Adrenal gland (tissue), 12 donors: ENCODE results near the gene RRP15. TPM values are rescaled to one million over a fixed set of nuclear protein-coding genes. Genes with fewer than 3 reads are reported as not detected.

Experiments used
- DNase-seq, 7 donors: peaks; one replicate each; pipeline ENCODE4 v3.0.0-alpha.2; 2019 to 2020
- H3K27ac ChIP-seq, 5 donors: fragments of 200-600 bp; sonication (generic) in 4 of 5; 1 replicate in 3 of 5; 2 replicates in 2 of 5; pipeline versions ENCODE4 v1.5.1 to v1.8.0; 2016 to 2020; ENCODE audit warnings: mild to moderate bottlenecking in 1 of 5
- H3K27me3 ChIP-seq: fragments of 200-600 bp; 2 replicates; pipeline ENCODE4 v1.8.0; 2021
- H3K36me3 ChIP-seq, 2 donors: fragments of 200-600 bp; replicated peaks in 1 of 2; 1 replicate in 1 of 2; 2 replicates in 1 of 2; pipeline versions ENCODE4 v1.5.1 to v1.8.0; 2018 to 2022
- H3K4me1 ChIP-seq, 2 donors: fragments of 200-600 bp; replicated peaks in 1 of 2; 1 replicate in 1 of 2; 2 replicates in 1 of 2; pipeline versions ENCODE4 v1.5.1 to v1.8.0; 2018 to 2021
- H3K4me3 ChIP-seq, 4 donors: fragments of 200-600 bp; sonication (generic) in 3 of 4; one replicate each; pipeline ENCODE4 v1.5.1; 2016 to 2018
- H3K9me3 ChIP-seq, 3 donors: fragments of 200-600 bp; sonication (generic) in 1 of 3; replicated peaks in 1 of 3; 1 replicate in 2 of 3; 2 replicates in 1 of 3; pipeline versions ENCODE4 v1.5.1 to v1.8.0; 2016 to 2021
- POLR2A ChIP-seq, 2 donors: fragments of 450-650 bp; IDR thresholded peaks; one replicate each; pipeline ENCODE4 v1.6.1; 2017; ENCODE audit warnings: antibody characterized with exemption in 2 of 2, mild to moderate bottlenecking in 2 of 2, moderate library complexity in 1 of 2
- WGBS, 4 donors: extraction: QIAGEN DNeasy Blood & Tissue Kit in 2 of 4; methylation state at CpG; one replicate each; pipeline versions ENCODE4 v1.1.5 to v1.1.7; 2013 to 2017; 5-methylcytosine and 5-hydroxymethylcytosine counted together
- intact Hi-C, 2 donors: fragments of 100-400 bp; cut with DNase I; formaldehyde crosslinking; loops; one replicate each; pipeline versions ENCODE4 v1.14.1 to v1.15.0; 2022 to 2023
- polyA plus RNA-seq, 3 donors: library from polyadenylated mRNA; stranded (reverse); fragments of 200-250 nt in 2 of 3; fragments of 350-450 nt in 1 of 3; fragmentation: Illumina TruSeq in 1 of 3; extraction: RNeasy Lipid Tissue Mini Kit (QIAGEN cat#74804) in 1 of 3; gene quantifications; one replicate each; pipeline ENCODE4 v1.2.3, GENCODE V29; 2013 to 2014
- total RNA-seq, 9 donors: library from RNA; depleted of rRNA in 4 of 9; stranded (reverse); fragments of >200 nt in 4 of 9; fragments of 120-200 nt in 1 of 9; fragmentation: NEBNext Ultra II Directional in 1 of 9; extraction: Animal tissue kit (Norgen Biotek cat#: 25700) in 1 of 9; gene quantifications; one replicate each; pipeline versions ENCODE4 v1.1.0 to v1.2.4, GENCODE V29; 2013 to 2023
- TF ChIP-seq, protein P1 (sequence below), 6 experiments: fragments of 450-650 bp in 4 of 6; fragments of 200-600 bp in 2 of 6; sonication (generic) in 1 of 6; IDR thresholded peaks; 1 replicate in 5 of 6; 2 replicates in 1 of 6; pipeline versions ENCODE4 v1.5.1 to v1.8.0; 2016 to 2021; ENCODE audit warnings: antibody characterized with exemption in 6 of 6, mild to moderate bottlenecking in 2 of 6, moderate library complexity in 1 of 6
- donor health status: healthy with polysubstance abuse.
- donor health status: Bipolar disorder and iron deficiency.
- donor health status: DM: yes; HTN: yes; CAD: no.
- donor health status: DM: no; HTN: no; CAD: no.
- donor health status: DM: no; HTN: no; CAD: no.
- donor health status: DM: yes; HTN: yes; CAD: no.

RRP15 gene
- total and polyA plus RNA-seq, 12 donors, result 1.3 to 24.0 (median 11.1) TPM

DNA sequence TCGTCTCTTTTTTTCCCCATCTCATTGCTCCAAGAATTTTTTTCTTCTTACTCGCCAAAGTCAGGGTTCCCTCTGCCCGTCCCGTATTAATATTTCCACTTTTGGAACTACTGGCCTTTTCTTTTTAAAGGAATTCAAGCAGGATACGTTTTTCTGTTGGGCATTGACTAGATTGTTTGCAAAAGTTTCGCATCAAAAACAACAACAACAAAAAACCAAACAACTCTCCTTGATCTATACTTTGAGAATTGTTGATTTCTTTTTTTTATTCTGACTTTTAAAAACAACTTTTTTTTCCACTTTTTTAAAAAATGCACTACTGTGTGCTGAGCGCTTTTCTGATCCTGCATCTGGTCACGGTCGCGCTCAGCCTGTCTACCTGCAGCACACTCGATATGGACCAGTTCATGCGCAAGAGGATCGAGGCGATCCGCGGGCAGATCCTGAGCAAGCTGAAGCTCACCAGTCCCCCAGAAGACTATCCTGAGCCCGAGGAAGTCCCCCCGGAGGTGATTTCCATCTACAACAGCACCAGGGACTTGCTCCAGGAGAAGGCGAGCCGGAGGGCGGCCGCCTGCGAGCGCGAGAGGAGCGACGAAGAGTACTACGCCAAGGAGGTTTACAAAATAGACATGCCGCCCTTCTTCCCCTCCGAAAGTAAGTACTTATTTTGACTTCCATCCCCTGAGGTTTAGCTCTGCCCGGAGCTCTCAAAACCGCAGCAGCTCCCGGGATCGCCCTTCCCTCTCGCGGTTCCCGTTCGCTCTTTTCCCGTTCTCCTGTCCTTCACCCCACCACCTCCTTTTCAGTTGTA is 61.5 kb downstream of the RRP15 start:
- TF ChIP-seq, protein P1, sequence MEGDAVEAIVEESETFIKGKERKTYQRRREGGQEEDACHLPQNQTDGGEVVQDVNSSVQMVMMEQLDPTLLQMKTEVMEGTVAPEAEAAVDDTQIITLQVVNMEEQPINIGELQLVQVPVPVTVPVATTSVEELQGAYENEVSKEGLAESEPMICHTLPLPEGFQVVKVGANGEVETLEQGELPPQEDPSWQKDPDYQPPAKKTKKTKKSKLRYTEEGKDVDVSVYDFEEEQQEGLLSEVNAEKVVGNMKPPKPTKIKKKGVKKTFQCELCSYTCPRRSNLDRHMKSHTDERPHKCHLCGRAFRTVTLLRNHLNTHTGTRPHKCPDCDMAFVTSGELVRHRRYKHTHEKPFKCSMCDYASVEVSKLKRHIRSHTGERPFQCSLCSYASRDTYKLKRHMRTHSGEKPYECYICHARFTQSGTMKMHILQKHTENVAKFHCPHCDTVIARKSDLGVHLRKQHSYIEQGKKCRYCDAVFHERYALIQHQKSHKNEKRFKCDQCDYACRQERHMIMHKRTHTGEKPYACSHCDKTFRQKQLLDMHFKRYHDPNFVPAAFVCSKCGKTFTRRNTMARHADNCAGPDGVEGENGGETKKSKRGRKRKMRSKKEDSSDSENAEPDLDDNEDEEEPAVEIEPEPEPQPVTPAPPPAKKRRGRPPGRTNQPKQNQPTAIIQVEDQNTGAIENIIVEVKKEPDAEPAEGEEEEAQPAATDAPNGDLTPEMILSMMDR (IDR thresholded peaks at IDR 0.05), result no peak
- no peak for TF ChIP-seq POLR2A (IDR thresholded peaks at IDR 0.05)
- H3K36me3 ChIP-seq, result no peaks in the 10 kb centered on the region
- DNase-seq, result peak in 4 of 7 donors; percentile 16 to 34 (median 18)
- H3K27me3 ChIP-seq, result no peaks in the 10 kb centered on the region
- intact Hi-C loops, result loop anchor here in 1 of 2 donors (10.0 kb wide), 1 partner anchor 168 kb away; no protein-coding TSS in a partner anchor
- peak overlapping the region in 3 of 4 donors; percentile 15 to 64 (median 49) for H3K4me3 ChIP-seq
- H3K27ac ChIP-seq, result peak overlapping the region in 3 of 5 donors; percentile 62 to 73 (median 65)
- no peaks in the 10 kb centered on the region for H3K9me3 ChIP-seq
- 0 to 2% (median 1%) methylated on average over 39 of the region's 39 CpGs for WGBS, 4 donors
- H3K4me1 ChIP-seq, result peaks cover 0 to 37% of the 10 kb centered on the region in 2 donors

DNA sequence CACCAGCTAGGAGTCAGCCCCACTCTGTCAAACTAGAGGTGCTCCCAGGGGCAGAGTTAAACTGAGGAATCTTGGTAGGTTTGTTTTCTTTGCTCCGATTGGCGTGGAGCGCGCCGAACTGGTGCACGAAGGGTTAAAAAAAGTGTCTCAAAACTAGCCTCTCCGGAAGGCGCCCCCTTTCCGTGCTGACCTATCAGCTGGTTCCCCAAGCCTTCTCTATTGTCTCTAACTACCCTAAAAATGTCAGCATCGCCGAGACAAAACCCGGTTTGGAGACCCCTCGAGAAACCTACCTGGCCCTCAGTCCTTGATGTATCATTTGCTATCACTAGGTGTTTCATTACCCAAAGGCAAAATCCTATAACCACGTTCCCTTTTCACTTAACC is 62.2 kb downstream of the RRP15 start:
- TF ChIP-seq POLR2A (IDR thresholded peaks at IDR 0.05), result no peak
- TF ChIP-seq, protein P1 (IDR thresholded peaks at IDR 0.05), result peak in 2 of 6 experiments; percentile 3 to 32
- H3K27me3 ChIP-seq, result no peaks in the 10 kb centered on the region
- intact Hi-C loops, result loop anchor here in 1 of 2 donors (10.0 kb wide), 1 partner anchor 167 kb away; no protein-coding TSS in a partner anchor
- H3K4me3 ChIP-seq, result peak overlapping the region in 2 of 4 donors; percentile 26 to 64
- DNase-seq, result peak in 3 of 7 donors; percentile 19 to 24 (median 24)
- no peaks in the 10 kb centered on the region for H3K9me3 ChIP-seq
- 0 to 3% (median 2%) methylated on average over 14 of the region's 14 CpGs for WGBS, 4 donors
- H3K27ac ChIP-seq, result peak overlapping the region in 3 of 5 donors; percentile 53 to 73 (median 65)
- no peaks in the 10 kb centered on the region for H3K36me3 ChIP-seq
- peaks cover 0 to 37% of the 10 kb centered on the region in 2 donors for H3K4me1 ChIP-seq

- peak overlapping the region in 2 of 4 donors; percentile 26 to 64 for H3K4me3 ChIP-seq
- H3K36me3 ChIP-seq, result no peaks in the 10 kb centered on the region
- peak in 2 of 7 donors; percentile 30 to 43 for DNase-seq
- H3K27me3 ChIP-seq, result no peaks in the 10 kb centered on the region
- intact Hi-C loops, result loop anchor here in 1 of 2 donors (10.0 kb wide), 1 partner anchor 167 kb away; no protein-coding TSS in a partner anchor
- TF ChIP-seq POLR2A (IDR thresholded peaks at IDR 0.05), result no peak
- TF ChIP-seq, protein P1 (IDR thresholded peaks at IDR 0.05), result no peak
- peaks cover 0 to 37% of the 10 kb centered on the region in 2 donors for H3K4me1 ChIP-seq
- WGBS, 4 donors, result 9 to 15% (median 12%) methylated on average over 9 of the region's 9 CpGs
- H3K27ac ChIP-seq, result peak overlapping the region in 3 of 5 donors; percentile 53 to 73 (median 65)
- no peaks in the 10 kb centered on the region for H3K9me3 ChIP-seq
Measured at GRCh38 chr1:218347723-218348627, 62.9 kb downstream of the RRP15 start.
